ENCODE data around the gene MFAP3L.

Gene MFAP3L

DNA sequence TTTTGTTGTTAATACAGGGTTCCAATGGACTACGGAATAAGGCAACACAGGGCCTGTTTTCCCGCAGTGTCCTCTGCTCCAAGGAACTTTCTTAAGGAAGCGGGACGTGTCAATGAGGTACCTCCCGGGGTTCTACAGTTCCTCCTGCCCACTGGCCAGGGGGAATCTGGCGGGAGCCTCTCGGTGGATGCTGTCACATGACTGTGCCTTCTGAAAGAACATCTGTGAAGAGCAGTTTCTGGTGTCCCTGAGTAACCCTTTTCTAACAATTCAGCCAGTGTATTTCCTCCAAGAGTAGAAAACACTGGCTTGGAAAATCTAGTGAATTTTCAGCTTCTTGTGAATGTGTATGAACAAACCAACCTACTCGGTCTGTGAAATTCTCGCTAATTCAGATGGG, 32.7 kb downstream of the MFAP3L start:
- Histone ChIP-seq H3K27ac (ENCODE audit: low read depth, low read length) (no peak overlapping the region), H3K4me1 (ENCODE audit: control insufficient read depth in 1 of 2, insufficient read depth in 2 of 2, low read length in 2 of 2) (no peaks in the 10 kb centered on the region), H3K9me3 (ENCODE audit: control insufficient read depth in 1 of 2, low read length in 2 of 2) (no peaks in the 10 kb centered on the region), H3K9ac (ENCODE audit: low read depth in 1 of 2, low read length in 2 of 2) (no peak overlapping the region), H3K36me3 (ENCODE audit: control insufficient read depth in 1 of 2, insufficient read depth in 2 of 2, low read length in 2 of 2) (no peaks in the 10 kb centered on the region), H3K4me3 (ENCODE audit: low read depth in 1 of 2, low read length in 2 of 2) (no peak overlapping the region), H3K27me3 (ENCODE audit: control insufficient read depth in 1 of 2, insufficient read depth in 2 of 2, low read length in 2 of 2) (no peaks in the 10 kb centered on the region)

DNA sequence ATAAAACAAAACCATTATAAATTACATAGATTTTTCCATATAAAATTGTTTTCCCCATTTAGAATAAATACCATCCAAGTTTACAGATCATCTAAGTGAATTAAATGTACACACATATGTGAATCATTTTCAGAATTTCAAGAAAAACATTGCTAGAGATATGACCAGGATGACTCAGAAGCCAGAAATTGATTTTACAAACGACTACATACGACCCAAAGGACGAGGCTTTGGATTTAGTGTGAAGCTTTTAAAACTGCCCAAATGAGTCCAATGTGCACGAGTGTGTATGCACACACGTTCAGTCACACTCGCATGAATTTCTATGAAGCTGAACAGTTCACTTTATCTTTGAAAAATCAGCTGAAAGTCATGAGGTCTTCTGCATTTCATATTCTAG, 37.9 kb downstream of the MFAP3L start:
- H3K9me3 ChIP-seq (ENCODE audit: control insufficient read depth in 1 of 2, low read length in 2 of 2), result no peaks in the 10 kb centered on the region
- no peak overlapping the region for H3K9ac ChIP-seq (ENCODE audit: low read depth in 1 of 2, low read length in 2 of 2)
- no peaks in the 10 kb centered on the region for H3K36me3 ChIP-seq (ENCODE audit: control insufficient read depth in 1 of 2, insufficient read depth in 2 of 2, low read length in 2 of 2)
- H3K27me3 ChIP-seq (ENCODE audit: control insufficient read depth in 1 of 2, insufficient read depth in 2 of 2, low read length in 2 of 2), result no peaks in the 10 kb centered on the region
- no peak overlapping the region for H3K27ac ChIP-seq (ENCODE audit: low read depth, low read length)
- no peaks in the 10 kb centered on the region for H3K4me1 ChIP-seq (ENCODE audit: control insufficient read depth in 1 of 2, insufficient read depth in 2 of 2, low read length in 2 of 2)
- no peak overlapping the region for H3K4me3 ChIP-seq (ENCODE audit: low read depth in 1 of 2, low read length in 2 of 2)

- Histone ChIP-seq H3K9me3 (ENCODE audit: control insufficient read depth in 1 of 2, low read length in 2 of 2) (no peaks in the 10 kb centered on the region), H3K36me3 (ENCODE audit: control insufficient read depth in 1 of 2, insufficient read depth in 2 of 2, low read length in 2 of 2) (no peaks in the 10 kb centered on the region), H3K4me1 (ENCODE audit: control insufficient read depth in 1 of 2, insufficient read depth in 2 of 2, low read length in 2 of 2) (no peaks in the 10 kb centered on the region), H3K4me3 (ENCODE audit: low read depth in 1 of 2, low read length in 2 of 2) (no peak overlapping the region), H3K27me3 (ENCODE audit: control insufficient read depth in 1 of 2, insufficient read depth in 2 of 2, low read length in 2 of 2) (no peaks in the 10 kb centered on the region), H3K9ac (ENCODE audit: low read depth in 1 of 2, low read length in 2 of 2) (no peak overlapping the region), H3K27ac (ENCODE audit: low read depth, low read length) (no peak overlapping the region)
Observed at GRCh38 chr4:169987327-169988228, 38.6 kb downstream of the MFAP3L start.

GRCh38 chr4:169986369-169986768, 39.8 kb downstream of the MFAP3L start:
- peaks cover 0 to 4% of the 10 kb centered on the region in 2 donors for H3K27me3 ChIP-seq (ENCODE audit: control insufficient read depth in 1 of 2, insufficient read depth in 2 of 2, low read length in 2 of 2)
- H3K27ac ChIP-seq (ENCODE audit: low read depth, low read length), result no peak overlapping the region
- H3K4me3 ChIP-seq (ENCODE audit: low read depth in 1 of 2, low read length in 2 of 2), result no peak overlapping the region
- no peaks in the 10 kb centered on the region for H3K9me3 ChIP-seq (ENCODE audit: control insufficient read depth in 1 of 2, low read length in 2 of 2)
- no peaks in the 10 kb centered on the region for H3K36me3 ChIP-seq (ENCODE audit: control insufficient read depth in 1 of 2, insufficient read depth in 2 of 2, low read length in 2 of 2)
- H3K9ac ChIP-seq (ENCODE audit: low read depth in 1 of 2, low read length in 2 of 2), result no peak overlapping the region
- no peaks in the 10 kb centered on the region for H3K4me1 ChIP-seq (ENCODE audit: control insufficient read depth in 1 of 2, insufficient read depth in 2 of 2, low read length in 2 of 2)

- H3K9ac ChIP-seq (ENCODE audit: low read depth in 1 of 2, low read length in 2 of 2), result no peak overlapping the region
- no peaks in the 10 kb centered on the region for H3K9me3 ChIP-seq (ENCODE audit: control insufficient read depth in 1 of 2, low read length in 2 of 2)
- H3K36me3 ChIP-seq (ENCODE audit: control insufficient read depth in 1 of 2, insufficient read depth in 2 of 2, low read length in 2 of 2), result no peaks in the 10 kb centered on the region
- H3K4me1 ChIP-seq (ENCODE audit: control insufficient read depth in 1 of 2, insufficient read depth in 2 of 2, low read length in 2 of 2), result no peaks in the 10 kb centered on the region
- H3K27ac ChIP-seq (ENCODE audit: low read depth, low read length), result no peak overlapping the region
- H3K27me3 ChIP-seq (ENCODE audit: control insufficient read depth in 1 of 2, insufficient read depth in 2 of 2, low read length in 2 of 2), result peaks cover 0 to 4% of the 10 kb centered on the region in 2 donors
- no peak overlapping the region for H3K4me3 ChIP-seq (ENCODE audit: low read depth in 1 of 2, low read length in 2 of 2)
Observed at GRCh38 chr4:169985881-169986280, 40.3 kb downstream of the MFAP3L start.

DNA sequence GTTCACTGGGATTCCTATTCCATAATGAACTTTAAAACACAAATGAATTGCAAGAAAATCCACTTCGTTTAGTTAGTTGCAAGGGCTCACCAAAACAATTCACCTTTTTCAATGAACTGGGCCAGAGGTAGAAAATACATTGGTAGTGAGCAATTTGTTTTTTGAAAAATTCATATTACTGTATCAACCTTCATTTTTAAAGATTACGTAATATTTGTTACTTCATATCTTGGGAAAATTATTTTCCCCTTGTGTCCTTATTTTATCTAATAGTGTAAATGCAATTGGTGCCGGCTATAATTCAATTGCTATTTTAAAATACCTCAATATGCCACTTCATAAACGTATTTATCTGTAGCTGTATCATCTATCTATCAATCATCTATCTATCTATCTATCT, 41.5 kb downstream of the MFAP3L start:
- Histone ChIP-seq H3K27me3 (ENCODE audit: control insufficient read depth in 1 of 2, insufficient read depth in 2 of 2, low read length in 2 of 2) (peaks cover 0 to 4% of the 10 kb centered on the region in 2 donors), H3K4me3 (ENCODE audit: low read depth in 1 of 2, low read length in 2 of 2) (no peak overlapping the region), H3K9me3 (ENCODE audit: control insufficient read depth in 1 of 2, low read length in 2 of 2) (no peaks in the 10 kb centered on the region), H3K9ac (ENCODE audit: low read depth in 1 of 2, low read length in 2 of 2) (no peak overlapping the region), H3K36me3 (ENCODE audit: control insufficient read depth in 1 of 2, insufficient read depth in 2 of 2, low read length in 2 of 2) (no peaks in the 10 kb centered on the region), H3K27ac (ENCODE audit: low read depth, low read length) (no peak overlapping the region), H3K4me1 (ENCODE audit: control insufficient read depth in 1 of 2, insufficient read depth in 2 of 2, low read length in 2 of 2) (no peaks in the 10 kb centered on the region)

- Histone ChIP-seq H3K9me3 (ENCODE audit: control insufficient read depth in 1 of 2, low read length in 2 of 2) (no peaks in the 10 kb centered on the region), H3K27ac (ENCODE audit: low read depth, low read length) (no peak overlapping the region), H3K4me1 (ENCODE audit: control insufficient read depth in 1 of 2, insufficient read depth in 2 of 2, low read length in 2 of 2) (no peaks in the 10 kb centered on the region), H3K4me3 (ENCODE audit: low read depth in 1 of 2, low read length in 2 of 2) (no peak overlapping the region), H3K9ac (ENCODE audit: low read depth in 1 of 2, low read length in 2 of 2) (no peak overlapping the region), H3K27me3 (ENCODE audit: control insufficient read depth in 1 of 2, insufficient read depth in 2 of 2, low read length in 2 of 2) (peaks cover 0 to 4% of the 10 kb centered on the region in 2 donors), H3K36me3 (ENCODE audit: control insufficient read depth in 1 of 2, insufficient read depth in 2 of 2, low read length in 2 of 2) (no peaks in the 10 kb centered on the region)
Observed at GRCh38 chr4:169984173-169984572, 42.0 kb downstream of the MFAP3L start.

GRCh38 chr4:169976951-169977350, 49.2 kb downstream of the MFAP3L start:
- H3K27ac ChIP-seq (ENCODE audit: low read depth, low read length), result no peak overlapping the region
- no peaks in the 10 kb centered on the region for H3K36me3 ChIP-seq (ENCODE audit: control insufficient read depth in 1 of 2, insufficient read depth in 2 of 2, low read length in 2 of 2)
- H3K9me3 ChIP-seq (ENCODE audit: control insufficient read depth in 1 of 2, low read length in 2 of 2), result no peaks in the 10 kb centered on the region
- no peak overlapping the region for H3K9ac ChIP-seq (ENCODE audit: low read depth in 1 of 2, low read length in 2 of 2)
- no peak overlapping the region for H3K4me3 ChIP-seq (ENCODE audit: low read depth in 1 of 2, low read length in 2 of 2)
- peaks cover 0 to under 1% of the 10 kb centered on the region in 2 donors for H3K27me3 ChIP-seq (ENCODE audit: control insufficient read depth in 1 of 2, insufficient read depth in 2 of 2, low read length in 2 of 2)
- H3K4me1 ChIP-seq (ENCODE audit: control insufficient read depth in 1 of 2, insufficient read depth in 2 of 2, low read length in 2 of 2), result no peaks in the 10 kb centered on the region

- peaks cover 0 to under 1% of the 10 kb centered on the region in 2 donors for H3K27me3 ChIP-seq (ENCODE audit: control insufficient read depth in 1 of 2, insufficient read depth in 2 of 2, low read length in 2 of 2)
- H3K4me1 ChIP-seq (ENCODE audit: control insufficient read depth in 1 of 2, insufficient read depth in 2 of 2, low read length in 2 of 2), result no peaks in the 10 kb centered on the region
- H3K27ac ChIP-seq (ENCODE audit: low read depth, low read length), result no peak overlapping the region
- no peaks in the 10 kb centered on the region for H3K36me3 ChIP-seq (ENCODE audit: control insufficient read depth in 1 of 2, insufficient read depth in 2 of 2, low read length in 2 of 2)
- H3K9me3 ChIP-seq (ENCODE audit: control insufficient read depth in 1 of 2, low read length in 2 of 2), result no peaks in the 10 kb centered on the region
- no peak overlapping the region for H3K4me3 ChIP-seq (ENCODE audit: low read depth in 1 of 2, low read length in 2 of 2)
- H3K9ac ChIP-seq (ENCODE audit: low read depth in 1 of 2, low read length in 2 of 2), result no peak overlapping the region
Observed at GRCh38 chr4:169975838-169976796, 50.1 kb downstream of the MFAP3L start.
